Fibroblast of skin of left biceps (primary cell): ENCODE measurements around the gene ZNF248.
"Not testable (repeated sequence)": the region's sequence is repeated elsewhere in the genome, so short reads cannot be mapped to it uniquely, and the experiment has no call there.

Experiments used
- DNase-seq, 2 experiments: peaks; one replicate each; pipeline ENCODE4 v3.0.0-alpha.2; 2013; ENCODE audit warnings: low read depth in 2 of 2

Gene ZNF248

GRCh38 chr10:37741831-37742230 is 115.6 kb downstream of the ZNF248 start:
- DNase-seq: no peak

DNA sequence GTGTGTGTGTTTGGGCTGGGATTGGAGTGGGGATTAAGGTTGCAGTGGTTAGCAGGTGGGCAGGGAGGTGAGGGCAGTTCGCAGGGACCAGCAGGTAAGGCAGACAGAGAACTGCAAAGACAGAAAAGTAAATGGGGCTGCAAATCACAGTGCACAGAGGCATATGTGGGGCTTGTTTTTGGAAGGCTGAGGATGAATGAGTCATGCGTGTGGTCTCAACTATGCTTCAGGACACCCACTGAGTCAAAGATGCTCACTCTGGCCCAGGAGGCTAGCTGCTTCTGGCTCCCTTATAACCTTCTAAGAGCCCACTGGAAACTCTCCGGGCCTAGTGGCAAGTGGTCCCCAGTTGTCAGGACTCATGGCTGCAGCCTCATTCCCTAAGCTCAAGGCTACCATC is 118.2 kb downstream of the ZNF248 start:
- no peak for DNase-seq

DNA sequence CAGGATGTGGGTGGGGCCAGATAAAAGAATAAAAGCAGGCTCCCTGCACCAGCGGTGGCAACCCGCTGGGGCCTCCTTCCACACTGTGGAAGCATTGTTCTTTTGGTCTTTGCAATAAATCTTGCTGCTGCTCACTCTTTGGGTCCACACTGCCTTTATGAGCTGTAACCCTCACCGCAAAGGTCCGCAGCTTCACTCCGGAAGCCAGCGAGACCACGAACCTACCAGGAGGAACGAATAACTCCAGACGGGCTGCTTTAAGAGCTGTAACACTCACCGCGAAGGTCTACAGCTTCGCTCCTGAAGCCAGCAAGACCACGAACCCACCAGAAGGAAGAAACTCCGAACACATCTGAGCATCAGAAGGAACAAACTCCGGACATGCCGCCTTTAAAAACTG is 119.2 kb downstream of the ZNF248 start:
- not testable (repeated sequence) for DNase-seq

DNA sequence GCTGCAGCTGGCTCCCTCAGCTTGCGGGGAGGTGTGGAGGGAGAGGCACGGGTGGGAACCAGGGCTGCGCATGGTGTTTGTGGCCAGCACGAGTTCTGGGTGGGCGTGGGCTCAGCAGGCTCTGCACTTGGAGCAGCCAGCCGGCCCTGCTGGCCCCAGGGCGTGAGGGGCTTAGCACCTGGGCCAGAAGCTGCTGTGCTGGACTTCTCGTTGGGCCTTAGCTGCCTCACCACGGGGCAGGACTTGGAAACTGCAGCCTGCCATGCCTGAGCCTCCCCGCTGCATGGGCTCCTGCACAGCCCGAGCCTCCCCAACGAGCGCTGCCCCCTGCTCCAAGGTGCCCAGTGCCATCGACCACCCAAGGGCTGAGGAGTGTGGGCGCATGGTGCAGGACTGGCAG is 120.1 kb downstream of the ZNF248 start:
- no peak for DNase-seq

GRCh38 chr10:37736120-37736519 is 121.3 kb downstream of the ZNF248 start:
- no peak for DNase-seq

DNA sequence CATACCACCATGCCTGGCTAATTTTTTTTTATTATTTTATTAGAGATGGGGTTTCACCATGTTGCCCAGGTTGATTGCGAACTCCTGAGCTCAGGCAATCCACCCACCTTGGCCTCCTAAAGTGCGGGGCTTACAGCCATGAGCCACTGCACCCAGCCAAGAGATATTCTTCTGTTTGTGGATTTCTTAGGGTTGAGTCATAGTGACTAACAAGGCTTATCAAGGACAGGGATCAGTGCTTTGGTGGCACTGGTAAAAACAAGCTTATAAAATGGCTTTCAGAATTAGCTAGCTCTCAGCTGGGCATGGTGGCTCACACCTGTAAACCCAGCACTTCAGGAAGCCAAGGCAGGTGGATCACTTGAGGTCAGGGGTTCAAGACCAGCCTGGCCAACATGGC is 122.4 kb downstream of the ZNF248 start:
- DNase-seq: no peak
